HG03558 (cell line): ENCODE measurements around the gene CDC27.
"Not testable (repeated sequence)": the region's sequence is repeated elsewhere in the genome, so short reads cannot be mapped to it uniquely, and the experiment has no call there.

ENCODE experiments used
- ATAC-seq: cut with Tn5 transposase; IDR thresholded peaks from one replicate; pipeline ENCODE4 v1.9.1; 2021; ENCODE audit warnings: moderate number of reproducible peaks; ENCODE audit not compliant: unreplicated experiment; ENCODE audit errors: extremely low read depth

Gene CDC27

GRCh38 chr17:47077576-47077975 is 111.5 kb downstream of the CDC27 start:
- ATAC-seq: no peak

GRCh38 chr17:47076171-47076570 is 112.9 kb downstream of the CDC27 start:
- no peak for ATAC-seq

- not testable (repeated sequence) for ATAC-seq
These were observed 114.7 kb downstream of the CDC27 start for GRCh38 chr17:47074361-47074760.

- ATAC-seq: not testable (repeated sequence)
These were observed 115.5 kb downstream of the CDC27 start for GRCh38 chr17:47073629-47074028.

GRCh38 chr17:47072886-47073285 is 116.2 kb downstream of the CDC27 start:
- no peak for ATAC-seq

GRCh38 chr17:47071171-47071570 is 117.9 kb downstream of the CDC27 start:
- not testable (repeated sequence) for ATAC-seq

GRCh38 chr17:47070266-47070665 is 118.8 kb downstream of the CDC27 start:
- not testable (repeated sequence) for ATAC-seq
